GM21447 (cell line): Measurements from ENCODE around the gene C1orf210.

ENCODE experiments used
- ATAC-seq: cut with Tn5 transposase; IDR thresholded peaks from one replicate; pipeline ENCODE4 v1.9.1; 2021; ENCODE audit not compliant: unreplicated experiment

Gene C1orf210

GRCh38 chr1:43275826-43276620, 9.4 kb downstream of the C1orf210 start:
- ATAC-seq: no peak

GRCh38 chr1:43274804-43275180, 10.6 kb downstream of the C1orf210 start:
- ATAC-seq: no peak

- ATAC-seq: no peak
Measured at GRCh38 chr1:43274125-43274803, 11.1 kb downstream of the C1orf210 start.

- ATAC-seq: no peak
Measured at GRCh38 chr1:43273708-43274107, 11.7 kb downstream of the C1orf210 start.

- ATAC-seq: no peak
Measured at GRCh38 chr1:43272576-43273571, 12.5 kb downstream of the C1orf210 start.

- ATAC-seq: no peak
Measured at GRCh38 chr1:43272161-43272560, 13.2 kb downstream of the C1orf210 start.

- ATAC-seq: no peak
Measured at GRCh38 chr1:43271186-43272118, 13.9 kb downstream of the C1orf210 start.

GRCh38 chr1:43270421-43271095, 14.8 kb downstream of the C1orf210 start:
- no peak for ATAC-seq

- no peak for ATAC-seq
Measured at GRCh38 chr1:43269627-43270375, 15.6 kb downstream of the C1orf210 start, which contains the start of gene TMEM125. TSS of gene TMEM125 (plus strand) at chr1:43269983. CDS start at chr1:43272723, 2,740 bp downstream.

- no peak for ATAC-seq
Measured at GRCh38 chr1:43267818-43268425, 17.5 kb downstream of the C1orf210 start.

GRCh38 chr1:43267291-43267805, 18.0 kb downstream of the C1orf210 start:
- ATAC-seq: no peak

GRCh38 chr1:43266881-43267280, 18.5 kb downstream of the C1orf210 start:
- ATAC-seq: no peak

GRCh38 chr1:43265431-43265830, 19.9 kb downstream of the C1orf210 start:
- no peak for ATAC-seq

- no peak for ATAC-seq
Measured at GRCh38 chr1:43258370-43258769, 27.0 kb downstream of the C1orf210 start.

- no peak for ATAC-seq
Measured at GRCh38 chr1:43256675-43257570, 28.5 kb downstream of the C1orf210 start.

GRCh38 chr1:43255438-43256210, 29.8 kb downstream of the C1orf210 start:
- no peak for ATAC-seq
